A549 treated with AZD9567 at 1 μM for 4 hours (cell line): Measurements from ENCODE around the gene ATP9A. TPM values are rescaled to one million over a fixed set of nuclear protein-coding genes. Genes with fewer than 3 reads are reported as not detected.

Experiments used
- total RNA-seq: library from RNA; stranded (reverse); fragments of 200-300 nt; extraction: Qiagen RNA extraction; gene quantifications from 5 replicates; pipeline ENCODE4 v1.2.3, GENCODE V29; 2022; ENCODE audit not compliant: insufficient read depth

Gene ATP9A, protein sequence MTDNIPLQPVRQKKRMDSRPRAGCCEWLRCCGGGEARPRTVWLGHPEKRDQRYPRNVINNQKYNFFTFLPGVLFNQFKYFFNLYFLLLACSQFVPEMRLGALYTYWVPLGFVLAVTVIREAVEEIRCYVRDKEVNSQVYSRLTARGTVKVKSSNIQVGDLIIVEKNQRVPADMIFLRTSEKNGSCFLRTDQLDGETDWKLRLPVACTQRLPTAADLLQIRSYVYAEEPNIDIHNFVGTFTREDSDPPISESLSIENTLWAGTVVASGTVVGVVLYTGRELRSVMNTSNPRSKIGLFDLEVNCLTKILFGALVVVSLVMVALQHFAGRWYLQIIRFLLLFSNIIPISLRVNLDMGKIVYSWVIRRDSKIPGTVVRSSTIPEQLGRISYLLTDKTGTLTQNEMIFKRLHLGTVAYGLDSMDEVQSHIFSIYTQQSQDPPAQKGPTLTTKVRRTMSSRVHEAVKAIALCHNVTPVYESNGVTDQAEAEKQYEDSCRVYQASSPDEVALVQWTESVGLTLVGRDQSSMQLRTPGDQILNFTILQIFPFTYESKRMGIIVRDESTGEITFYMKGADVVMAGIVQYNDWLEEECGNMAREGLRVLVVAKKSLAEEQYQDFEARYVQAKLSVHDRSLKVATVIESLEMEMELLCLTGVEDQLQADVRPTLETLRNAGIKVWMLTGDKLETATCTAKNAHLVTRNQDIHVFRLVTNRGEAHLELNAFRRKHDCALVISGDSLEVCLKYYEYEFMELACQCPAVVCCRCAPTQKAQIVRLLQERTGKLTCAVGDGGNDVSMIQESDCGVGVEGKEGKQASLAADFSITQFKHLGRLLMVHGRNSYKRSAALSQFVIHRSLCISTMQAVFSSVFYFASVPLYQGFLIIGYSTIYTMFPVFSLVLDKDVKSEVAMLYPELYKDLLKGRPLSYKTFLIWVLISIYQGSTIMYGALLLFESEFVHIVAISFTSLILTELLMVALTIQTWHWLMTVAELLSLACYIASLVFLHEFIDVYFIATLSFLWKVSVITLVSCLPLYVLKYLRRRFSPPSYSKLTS
- 11.8 to 14.9 TPM (median 13.8 TPM) in 5 replicates for total RNA-seq

DNA sequence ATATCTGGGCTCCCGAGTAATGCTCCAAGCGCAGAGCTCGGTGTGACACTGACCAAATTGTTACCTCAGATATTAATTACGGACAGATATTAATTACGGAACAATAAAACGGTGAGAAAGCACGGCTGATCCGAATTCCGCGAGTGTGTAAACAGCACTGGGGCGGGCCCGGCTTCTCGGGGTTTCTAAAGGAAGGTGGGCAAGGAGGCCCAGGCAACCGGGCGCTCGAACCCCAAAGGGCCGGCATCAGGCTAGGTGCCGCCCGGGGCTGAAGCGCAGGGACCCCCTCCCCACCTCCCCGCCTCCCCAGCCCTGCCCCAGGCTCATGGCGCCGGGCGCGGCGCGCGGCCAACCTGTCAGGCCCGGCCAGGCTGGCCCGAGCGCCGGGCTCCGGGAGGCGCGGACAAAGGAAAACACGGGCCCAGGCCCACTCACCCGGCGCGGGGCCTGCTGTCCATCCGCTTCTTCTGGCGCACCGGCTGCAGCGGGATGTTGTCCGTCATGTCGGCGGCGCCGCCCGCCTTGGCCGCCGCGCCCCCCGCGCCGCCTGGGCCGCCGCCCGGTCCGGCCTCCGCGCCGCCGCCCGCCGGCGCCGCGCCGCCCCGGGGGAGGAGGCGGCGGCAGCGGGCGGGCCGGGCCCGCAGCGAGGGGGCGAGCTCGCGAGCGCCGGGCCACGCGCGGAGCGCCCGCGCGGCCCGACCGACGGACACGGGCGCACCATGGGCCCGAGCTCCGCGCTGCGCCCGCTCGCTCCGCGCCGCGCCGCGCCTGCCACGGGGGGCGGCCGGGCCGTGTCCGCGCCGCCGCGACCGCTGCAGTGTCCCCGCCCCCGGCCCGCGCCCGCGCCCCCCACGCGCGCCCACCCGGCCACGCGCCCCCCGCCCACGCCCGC lies at the start of gene ATP9A:
Gene ATP9A (minus strand): TSS at position 524 of the 892 bp plus-strand sequence. CDS start 21 bp downstream, at position 503.

DNA sequence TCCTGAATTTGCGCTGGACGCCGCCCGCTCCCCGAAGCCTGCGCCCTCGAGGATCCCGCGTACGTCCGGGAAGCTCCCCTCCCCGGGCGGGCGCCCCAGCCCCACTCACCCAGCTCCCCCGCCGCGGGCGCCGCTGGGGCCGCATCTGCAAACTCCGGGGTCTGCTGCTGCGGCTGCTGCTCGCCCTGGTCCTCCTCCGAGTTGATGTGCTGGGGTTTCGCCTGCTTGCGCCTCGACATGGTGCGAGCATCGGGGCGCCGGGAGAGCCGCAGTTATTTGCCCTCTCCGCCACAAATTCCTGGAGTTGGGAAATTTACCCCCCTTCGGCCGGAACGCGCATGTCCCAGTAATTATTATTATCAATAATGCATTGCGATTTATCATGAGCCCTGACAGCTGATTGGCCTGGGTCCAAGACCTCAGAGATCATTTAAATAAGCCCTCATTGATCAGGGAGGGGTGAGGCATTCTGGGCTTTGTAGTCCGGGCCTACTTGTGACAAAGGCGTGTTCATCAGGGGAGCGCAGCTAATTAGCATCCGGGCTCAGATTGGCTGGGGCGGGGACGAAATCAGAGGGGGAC lies 34.1 kb upstream of the ATP9A start, which contains the start of gene SALL4:
Gene SALL4 (minus strand): TSS at position 352 of the 582 bp plus-strand sequence. CDS start 113 bp downstream, at position 239.

Other genes with a start within 250 kb of the ATP9A start
- gene NFATC2, start 225.7 kb downstream of the ATP9A start, total RNA-seq, result 6.0 to 8.9 TPM (median 7.1 TPM) in 5 replicates
- 0.82 to 1.4 TPM (median 1.1 TPM) in 4 of 5 replicates, not detected in the other for gene SALL4, start 34.1 kb upstream of the ATP9A start, total RNA-seq